Activated CD8-positive, alpha-beta memory T cell treated with anti-CD3 and anti-CD28 coated beads, Interleukin-2, amount 50 U/mL, for 1 hour (primary cell): Measurements from ENCODE around the gene IRF2BP1.
"Not testable (repeated sequence)": the region's sequence is repeated elsewhere in the genome, so short reads cannot be mapped to it uniquely, and the experiment has no call there.

Source experiments
- DNase-seq: peaks from one replicate; pipeline ENCODE4 v3.0.0-alpha.2; 2020; ENCODE audit errors: extremely low read depth

Gene IRF2BP1

GRCh38 chr19:45902651-45903625, 17.0 kb upstream of the IRF2BP1 start:
- DNase-seq, result peak; percentile 95

GRCh38 chr19:45901912-45902650, 16.1 kb upstream of the IRF2BP1 start, which contains the start of gene MYPOP:
Gene MYPOP (minus strand): TSS chr19:45902613. CDS start chr19:45901773, 840 bp downstream.
- DNase-seq, result no peak

- DNase-seq, result no peak
Observed at GRCh38 chr19:45901432-45901911, 15.5 kb upstream of the IRF2BP1 start.

- DNase-seq, result no peak
Observed at GRCh38 chr19:45900738-45901431, 14.9 kb upstream of the IRF2BP1 start.

GRCh38 chr19:45899919-45900589, 14.1 kb upstream of the IRF2BP1 start:
- no peak for DNase-seq

- no peak for DNase-seq
Observed at GRCh38 chr19:45899253-45899652, 13.3 kb upstream of the IRF2BP1 start.

GRCh38 chr19:45897261-45897812, 11.4 kb upstream of the IRF2BP1 start:
- no peak for DNase-seq

GRCh38 chr19:45895983-45896599, 10.2 kb upstream of the IRF2BP1 start:
- not testable (repeated sequence) for DNase-seq

GRCh38 chr19:45895519-45895972, 9.6 kb upstream of the IRF2BP1 start:
- no peak for DNase-seq

GRCh38 chr19:45890877-45891276, 4.9 kb upstream of the IRF2BP1 start:
- DNase-seq, result no peak

GRCh38 chr19:45889210-45889885, 3.4 kb upstream of the IRF2BP1 start:
- no peak for DNase-seq

GRCh38 chr19:45887200-45887710, 1.3 kb upstream of the IRF2BP1 start:
- no peak for DNase-seq

GRCh38 chr19:45886427-45887199, 672 bp upstream of the IRF2BP1 start:
- peak; percentile 81 for DNase-seq

- no peak for DNase-seq
Observed at GRCh38 chr19:45884682-45885555, 1.0 kb downstream of the IRF2BP1 start.

- no peak for DNase-seq
Observed at GRCh38 chr19:45883881-45884681, 1.9 kb downstream of the IRF2BP1 start.

- DNase-seq, result no peak
Observed at GRCh38 chr19:45883586-45883880, 2.4 kb downstream of the IRF2BP1 start.
